GM21825 (cell line): Measurements from ENCODE around the gene VRK3.
"Not testable (repeated sequence)": the region's sequence is repeated elsewhere in the genome, so short reads cannot be mapped to it uniquely, and the experiment has no call there.

Experiments used
- ATAC-seq: cut with Tn5 transposase; IDR thresholded peaks from one replicate; pipeline ENCODE4 v1.9.1; 2021; ENCODE audit warnings: mild to moderate bottlenecking, moderate library complexity; ENCODE audit not compliant: unreplicated experiment

Gene VRK3

GRCh38 chr19:49997709-49998108 lies 27.5 kb downstream of the VRK3 start:
- no peak for ATAC-seq

- ATAC-seq = no peak
Observed at GRCh38 chr19:49988433-49988832, 36.7 kb downstream of the VRK3 start.

GRCh38 chr19:49988007-49988406 lies 37.2 kb downstream of the VRK3 start:
- ATAC-seq = no peak

GRCh38 chr19:49987159-49987698 lies 37.9 kb downstream of the VRK3 start:
- ATAC-seq = no peak

- no peak for ATAC-seq
Observed at GRCh38 chr19:49986354-49986753, 38.8 kb downstream of the VRK3 start.

GRCh38 chr19:49985871-49986270 lies 39.3 kb downstream of the VRK3 start:
- ATAC-seq = no peak

- no peak for ATAC-seq
Observed at GRCh38 chr19:49984491-49984890, 40.7 kb downstream of the VRK3 start.

- ATAC-seq = no peak
Observed at GRCh38 chr19:49983645-49984229, 41.4 kb downstream of the VRK3 start.

- ATAC-seq = no peak
Observed at GRCh38 chr19:49981603-49982593, 43.3 kb downstream of the VRK3 start.

GRCh38 chr19:49978324-49978723 lies 46.8 kb downstream of the VRK3 start:
- no peak for ATAC-seq

GRCh38 chr19:49977881-49978280 lies 47.3 kb downstream of the VRK3 start:
- no peak for ATAC-seq

GRCh38 chr19:49977076-49977475 lies 48.1 kb downstream of the VRK3 start:
- no peak for ATAC-seq

GRCh38 chr19:49976496-49976895 lies 48.7 kb downstream of the VRK3 start:
- ATAC-seq = no peak

GRCh38 chr19:49975051-49975450 lies 50.1 kb downstream of the VRK3 start:
- ATAC-seq = no peak

- ATAC-seq = no peak
Observed at GRCh38 chr19:49973987-49974386, 51.2 kb downstream of the VRK3 start.

- no peak for ATAC-seq
Observed at GRCh38 chr19:49972841-49973240, 52.3 kb downstream of the VRK3 start.

- no peak for ATAC-seq
Observed at GRCh38 chr19:49971991-49972411, 53.2 kb downstream of the VRK3 start.

- ATAC-seq = not testable (repeated sequence)
Observed at GRCh38 chr19:49969355-49969754, 55.8 kb downstream of the VRK3 start.

GRCh38 chr19:49968279-49968922 lies 56.8 kb downstream of the VRK3 start:
- no peak for ATAC-seq

GRCh38 chr19:49960980-49961379 lies 64.2 kb downstream of the VRK3 start, which contains the start of gene SIGLEC11:
SIGLEC11 (minus strand) TSS chr19:49961172; CDS start chr19:49961081, 91 bp downstream.
- not testable (repeated sequence) for ATAC-seq

GRCh38 chr19:49959892-49960291 lies 65.3 kb downstream of the VRK3 start:
- ATAC-seq = not testable (repeated sequence)
